Measurements from ENCODE around the gene CLINT1.

Gene CLINT1

DNA sequence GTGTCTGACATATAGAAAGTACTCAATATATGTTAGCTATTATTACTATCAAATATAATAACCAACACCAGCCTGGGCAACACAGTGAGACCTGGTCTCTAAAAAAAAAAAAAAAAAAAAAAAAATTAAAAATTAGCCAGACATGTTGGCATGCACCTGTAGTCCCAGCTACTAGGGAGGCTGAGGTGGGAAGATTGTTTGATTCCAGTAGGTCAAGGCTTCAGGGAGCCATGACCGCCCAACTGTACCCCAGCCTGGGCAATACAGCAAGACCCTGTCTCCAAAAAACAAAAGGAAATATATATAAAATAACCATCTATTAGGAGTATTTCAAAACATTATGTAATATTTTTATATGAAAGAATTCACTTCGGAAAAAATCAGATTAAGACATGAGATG, 40.6 kb downstream of the CLINT1 start:
- no peak for DNase-seq

DNA sequence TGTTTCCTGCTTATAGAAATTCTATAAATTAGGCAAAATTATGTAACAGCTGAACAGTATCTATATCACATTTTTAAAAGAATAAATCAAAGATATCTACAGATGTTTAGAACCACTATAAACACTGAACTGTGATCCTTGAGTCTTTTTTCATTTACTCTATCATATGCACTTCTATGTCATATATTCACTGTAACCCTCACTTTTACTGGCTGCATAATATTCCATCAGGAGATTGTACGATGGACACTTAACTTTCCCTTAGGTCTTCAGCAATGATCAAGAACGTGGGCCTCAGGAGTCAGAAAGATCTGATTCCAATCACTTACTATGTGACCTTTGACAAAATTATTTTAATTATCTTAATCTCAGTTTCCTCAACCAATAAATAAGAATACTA, 41.0 kb downstream of the CLINT1 start:
- DNase-seq: no peak

GRCh38 chr5:157817387-157817702, 41.6 kb downstream of the CLINT1 start:
- no peak for DNase-seq

GRCh38 chr5:157816682-157817386, 42.1 kb downstream of the CLINT1 start:
- DNase-seq: no peak

- no peak for DNase-seq
Observed at GRCh38 chr5:157812086-157812485, 46.9 kb downstream of the CLINT1 start.

- DNase-seq: no peak
Observed at GRCh38 chr5:157808043-157808442, 50.9 kb downstream of the CLINT1 start.

GRCh38 chr5:157802736-157803135, 56.2 kb downstream of the CLINT1 start:
- no peak for DNase-seq

- no peak for DNase-seq
Observed at GRCh38 chr5:157800137-157800536, 58.8 kb downstream of the CLINT1 start.

DNA sequence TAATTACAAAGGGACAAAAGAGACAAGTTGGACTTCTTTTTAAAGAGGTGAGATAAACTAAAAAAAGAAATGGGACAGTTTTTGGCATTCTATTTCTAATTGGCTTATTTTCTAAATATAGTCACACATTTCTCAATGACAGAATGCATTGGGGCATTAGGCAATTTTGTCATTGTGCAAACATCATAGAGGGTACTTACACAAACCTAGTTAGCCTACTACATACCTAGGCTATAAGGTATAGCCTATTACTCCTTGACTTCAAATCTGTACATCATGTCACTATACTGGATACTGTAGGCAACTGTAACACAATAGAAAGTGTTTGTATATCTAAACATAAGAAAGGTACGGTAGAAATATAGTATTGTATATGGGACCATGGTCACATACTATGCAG, 59.4 kb downstream of the CLINT1 start:
- no peak for DNase-seq

GRCh38 chr5:157793301-157793700, 65.6 kb downstream of the CLINT1 start:
- no peak for DNase-seq

GRCh38 chr5:157785801-157786200, 73.1 kb downstream of the CLINT1 start:
- DNase-seq: no peak

DNA sequence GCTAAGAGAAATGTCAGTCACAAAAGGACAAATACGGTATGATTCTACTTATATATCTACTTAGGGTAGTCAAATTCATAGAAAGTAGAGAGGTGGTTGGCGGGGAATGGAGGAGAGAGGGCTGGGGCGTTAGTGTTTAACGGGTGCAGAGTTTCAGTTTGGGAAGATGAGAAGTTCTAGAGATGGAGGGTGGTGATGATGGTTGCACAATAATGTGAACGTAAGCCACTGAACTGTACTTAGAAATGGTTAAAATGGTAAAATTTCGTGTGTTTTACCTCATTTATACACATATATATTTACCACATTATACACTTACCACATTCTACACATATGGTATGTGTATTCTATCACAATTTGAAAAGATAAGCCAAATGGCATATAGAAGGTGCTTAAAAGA, 79.7 kb downstream of the CLINT1 start:
- DNase-seq: no peak

DNA sequence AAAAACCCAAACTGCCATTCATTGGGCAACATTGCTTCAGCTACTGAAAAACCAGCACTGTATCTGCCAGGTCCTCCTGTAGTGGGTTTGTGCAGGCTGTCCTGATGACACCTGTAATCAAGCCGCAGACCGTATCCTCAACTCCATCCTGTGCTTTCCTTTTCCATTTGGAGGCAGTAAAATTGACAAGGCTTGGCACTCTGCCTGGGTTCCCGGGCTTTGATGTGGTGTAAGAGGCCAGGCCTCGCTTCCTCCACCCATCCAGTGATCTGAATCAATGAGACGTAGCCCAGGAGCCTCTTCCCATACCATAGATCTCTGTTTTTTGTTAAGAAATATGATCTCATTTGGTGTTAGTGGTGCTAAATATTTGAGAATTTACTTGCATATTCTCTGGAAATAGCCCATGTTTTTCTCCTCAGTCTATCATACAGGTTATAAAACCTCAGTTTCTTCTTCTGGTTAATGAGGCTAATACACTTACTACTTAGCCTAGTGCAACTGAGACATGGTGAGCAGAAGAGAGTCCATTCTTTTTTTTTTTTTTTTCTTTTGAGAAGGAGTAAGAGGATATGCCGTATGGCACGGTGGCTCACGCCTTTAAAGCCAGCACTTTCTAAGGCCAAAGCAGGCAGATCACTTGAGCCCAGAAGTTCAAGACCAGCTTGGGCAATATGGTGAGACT, 80.7 kb downstream of the CLINT1 start:
- peak; percentile 86 for DNase-seq

- no peak for DNase-seq
Observed at GRCh38 chr5:157772127-157772526, 86.8 kb downstream of the CLINT1 start.

- no peak for DNase-seq
Observed at GRCh38 chr5:157770665-157771064, 88.3 kb downstream of the CLINT1 start.

DNA sequence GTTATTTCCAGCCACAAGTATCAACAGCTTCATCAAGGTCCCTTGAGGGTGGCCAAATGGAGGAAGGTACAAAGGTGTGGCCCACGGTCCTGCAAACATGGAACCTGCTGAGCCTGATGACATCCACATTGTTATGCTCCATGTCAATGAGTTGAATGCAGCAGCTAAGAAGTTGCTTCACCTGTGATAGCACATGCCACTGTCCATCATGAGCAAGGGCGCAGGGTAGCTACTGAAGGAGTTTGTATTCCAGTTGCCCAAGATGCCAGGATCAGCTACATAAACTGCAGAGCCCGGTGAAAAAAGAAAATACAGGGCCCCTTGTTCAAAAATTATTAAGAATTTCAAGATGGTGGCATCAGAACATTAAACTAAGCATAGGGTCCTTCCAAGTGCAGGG, 91.3 kb downstream of the CLINT1 start:
- no peak for DNase-seq

DNA sequence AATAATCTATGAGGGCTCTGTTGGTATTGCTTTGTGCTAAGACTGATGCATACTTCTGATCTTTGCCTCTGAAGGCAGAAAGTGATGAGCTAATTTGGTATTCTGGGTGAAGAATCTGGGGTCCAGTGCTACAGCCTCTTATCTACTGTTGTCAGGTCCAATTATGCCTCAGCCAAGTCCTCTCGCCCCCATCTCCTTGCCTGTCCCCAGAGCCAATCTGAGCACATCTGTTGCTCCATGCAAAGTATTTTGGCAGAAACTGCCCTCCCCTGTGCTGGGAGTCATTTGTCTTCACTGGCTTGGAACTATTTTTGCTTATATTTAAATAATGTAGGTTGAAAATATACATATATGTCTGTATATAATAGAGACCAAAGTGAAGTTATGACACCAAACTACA, 92.0 kb downstream of the CLINT1 start:
- no peak for DNase-seq

DNA sequence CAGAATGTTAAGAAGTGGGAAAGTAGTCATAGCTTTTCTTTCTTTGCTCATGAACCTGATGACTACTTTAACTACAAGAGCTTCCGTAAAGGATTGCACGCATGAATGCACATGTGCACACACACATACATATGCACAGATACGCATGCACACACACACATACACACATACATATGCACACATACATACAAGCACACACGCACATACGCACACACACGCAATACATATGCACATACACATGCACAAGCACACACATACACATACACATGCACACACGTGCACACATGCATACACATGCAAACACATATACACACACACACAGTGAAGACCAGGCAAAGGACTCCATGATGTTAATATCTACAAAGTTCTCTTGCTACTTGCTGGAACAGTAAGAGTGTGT, 92.5 kb downstream of the CLINT1 start:
- no peak for DNase-seq

GRCh38 chr5:157764531-157764930, 94.4 kb downstream of the CLINT1 start:
- no peak for DNase-seq

- peak; percentile 60 for DNase-seq
Observed at GRCh38 chr5:157761690-157762621, 97.0 kb downstream of the CLINT1 start.

DNA sequence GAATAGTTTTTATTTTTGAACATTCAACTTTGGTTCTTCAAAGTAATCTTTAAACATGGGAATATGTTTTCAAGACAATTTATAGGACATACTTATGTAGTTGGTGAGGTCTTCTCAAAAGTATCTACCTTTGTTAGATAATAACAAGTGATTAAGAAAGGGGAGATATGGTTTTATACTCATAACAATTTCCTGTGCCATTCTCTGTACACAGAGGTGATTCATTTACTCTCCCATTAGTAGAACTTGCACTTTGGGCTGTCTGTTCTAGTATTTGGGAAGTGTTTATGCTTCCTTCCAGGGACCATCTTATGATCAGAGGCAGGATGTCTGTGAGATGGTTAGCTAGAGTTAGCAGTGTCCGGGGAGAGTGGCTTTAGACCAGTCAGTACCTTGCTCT, 100.2 kb downstream of the CLINT1 start:
- DNase-seq: no peak

DNA sequence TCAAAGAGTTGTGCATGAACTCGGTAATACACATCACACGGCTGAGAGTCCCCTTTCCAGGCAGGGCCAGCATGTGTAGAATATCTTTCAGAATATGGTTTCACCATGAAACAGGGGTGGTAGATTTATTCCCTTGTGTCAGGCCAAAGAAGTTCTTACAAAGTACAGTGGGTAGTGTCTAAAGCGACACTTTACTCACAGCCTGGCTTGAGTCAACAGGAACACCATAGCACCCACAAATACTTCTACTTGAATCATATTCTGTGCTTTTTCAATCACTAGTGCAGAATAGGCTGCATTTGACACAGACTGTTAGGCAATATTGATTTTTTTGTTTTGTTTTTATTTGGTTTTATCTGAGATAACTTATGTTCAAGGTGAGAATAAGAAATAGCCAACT, 102.8 kb downstream of the CLINT1 start:
- DNase-seq: no peak

DNA sequence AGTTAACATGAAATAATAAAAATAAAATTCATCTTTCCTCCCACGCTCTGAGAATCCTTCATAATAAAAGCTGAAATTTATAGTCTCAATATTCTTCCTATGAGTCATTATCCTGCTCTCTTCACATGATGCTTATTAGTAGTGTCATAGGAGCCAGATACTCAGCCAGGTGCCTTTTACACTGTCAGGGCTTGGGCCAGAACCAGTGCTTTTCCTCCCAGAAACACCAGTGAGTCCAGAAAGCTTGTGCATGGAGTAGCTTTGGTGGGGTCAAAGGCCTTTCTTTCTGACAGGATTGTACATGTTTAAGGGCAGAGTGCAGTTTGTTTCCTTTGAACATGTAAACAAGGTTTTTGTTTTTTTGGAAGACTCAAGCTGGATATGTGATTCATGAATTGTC, 108.6 kb downstream of the CLINT1 start:
- no peak for DNase-seq

DNA sequence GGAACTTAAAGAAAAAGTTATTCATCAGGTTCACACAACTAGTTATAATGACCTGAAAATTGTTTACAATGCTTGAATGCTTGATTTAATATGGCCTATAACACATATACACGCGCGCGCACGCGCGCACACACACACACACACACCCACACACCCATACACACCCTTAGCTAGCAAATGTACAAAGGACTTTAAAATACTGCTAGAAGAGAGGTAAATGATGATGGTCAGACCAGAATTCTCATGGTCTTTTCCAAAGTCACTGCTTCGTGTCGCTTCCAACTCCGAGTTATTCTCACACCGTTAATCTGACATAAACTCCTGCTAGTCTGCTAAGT, 109.5 kb downstream of the CLINT1 start:
- DNase-seq: no peak

Measured in NCI-H2029 (cell line).